GM19035 (cell line): ENCODE measurements around the gene PTPRD.

ENCODE experiments used
- ATAC-seq: cut with Tn5 transposase; IDR thresholded peaks from one replicate; pipeline ENCODE4 v1.9.1; 2021; ENCODE audit not compliant: unreplicated experiment

The PTPRD gene

GRCh38 chr9:9645006-9645405 lies 967.8 kb downstream of the PTPRD start:
- ATAC-seq = no peak

GRCh38 chr9:9631284-9631683 lies 981.5 kb downstream of the PTPRD start:
- ATAC-seq = peak; percentile 76

DNA sequence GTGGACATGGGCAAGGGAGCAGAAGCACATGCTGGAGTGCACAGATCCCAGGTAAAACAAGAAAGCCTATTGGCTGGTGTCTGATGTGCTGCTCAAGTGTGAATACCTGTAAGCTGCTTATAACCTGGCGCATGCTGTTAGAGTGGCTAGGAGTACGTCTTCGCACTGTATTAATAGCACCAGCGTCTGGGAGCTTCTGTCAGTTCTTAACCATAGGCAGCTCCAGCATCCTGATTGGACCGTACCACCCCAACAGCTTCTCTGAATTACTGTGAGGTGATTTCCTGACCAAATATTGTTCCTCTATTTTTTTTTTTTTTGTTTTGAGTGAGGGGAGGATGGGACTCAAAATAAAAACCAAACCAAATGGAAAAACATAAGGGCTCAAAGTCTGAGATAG lies 987.6 kb downstream of the PTPRD start:
- peak; percentile 51 for ATAC-seq

GRCh38 chr9:9623506-9623905 lies 989.3 kb downstream of the PTPRD start:
- no peak for ATAC-seq

DNA sequence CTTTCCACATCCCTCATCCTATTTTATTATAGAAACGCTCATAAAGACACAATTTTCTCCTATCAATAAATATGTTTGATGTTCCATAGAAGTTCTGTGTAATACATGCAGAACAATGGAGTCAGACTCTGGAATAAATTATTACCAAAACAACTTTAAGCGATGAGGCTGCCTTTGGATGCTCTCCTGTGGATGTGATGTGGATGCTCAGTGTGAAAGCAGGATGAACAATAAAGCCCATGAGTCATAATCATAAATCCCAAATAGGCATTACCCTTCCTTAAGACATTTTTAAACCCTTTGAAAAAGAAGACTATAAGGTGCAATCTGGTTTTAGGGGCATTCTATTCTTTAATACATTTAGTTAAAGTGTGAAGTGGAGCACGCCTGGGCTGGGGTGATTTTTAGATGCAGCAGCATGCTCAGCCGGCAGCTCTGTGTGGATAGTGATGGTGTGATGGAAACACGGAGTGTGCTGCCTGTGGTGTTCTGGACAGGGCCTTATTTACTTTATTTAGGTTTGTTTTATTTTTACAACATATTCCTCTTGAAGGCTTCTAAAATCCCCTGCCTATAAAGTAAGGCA lies 991.4 kb downstream of the PTPRD start:
- ATAC-seq = no peak

DNA sequence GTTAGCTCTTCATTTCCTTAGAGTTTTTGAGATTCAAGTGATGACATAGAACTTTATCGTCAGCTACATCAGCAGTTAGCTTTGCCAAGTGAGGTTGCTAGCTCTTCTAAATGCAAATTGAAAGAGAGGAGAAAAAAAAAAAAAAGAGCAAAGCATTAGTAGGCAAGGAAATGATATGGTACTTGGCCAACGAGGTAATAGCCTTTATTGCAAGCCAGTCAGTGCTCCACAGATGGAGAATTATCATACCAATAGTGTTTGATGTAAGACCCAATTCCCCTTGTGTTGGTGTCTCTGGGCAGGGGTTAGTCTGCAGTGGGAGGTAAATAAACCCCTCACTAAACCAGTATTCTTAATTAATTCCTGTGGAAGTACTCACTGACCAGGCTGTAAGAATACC lies 992.1 kb downstream of the PTPRD start:
- ATAC-seq = no peak

GRCh38 chr9:9615086-9615485 lies 997.7 kb downstream of the PTPRD start:
- ATAC-seq = no peak

DNA sequence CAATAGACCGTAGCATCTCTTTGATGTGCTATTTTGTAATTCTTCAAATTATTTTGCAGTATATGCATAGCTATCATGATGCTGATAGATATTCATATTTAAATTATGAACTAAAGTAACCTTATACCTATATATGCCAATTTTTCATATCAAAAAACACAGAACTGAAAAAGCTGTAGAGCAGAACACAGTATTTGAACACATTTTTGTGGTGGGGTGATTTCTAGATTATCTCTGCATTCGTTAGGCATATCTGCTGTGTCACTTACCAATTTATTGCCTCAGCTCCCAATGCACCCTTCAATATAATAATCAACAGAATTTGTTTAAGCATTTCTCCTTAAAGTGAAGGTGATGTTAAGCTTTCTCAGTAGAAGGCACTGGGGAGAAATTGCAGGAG lies 998.2 kb downstream of the PTPRD start:
- ATAC-seq = no peak

- ATAC-seq = peak; percentile 54
Observed at GRCh38 chr9:9612755-9613154, 1000.0 kb downstream of the PTPRD start.

DNA sequence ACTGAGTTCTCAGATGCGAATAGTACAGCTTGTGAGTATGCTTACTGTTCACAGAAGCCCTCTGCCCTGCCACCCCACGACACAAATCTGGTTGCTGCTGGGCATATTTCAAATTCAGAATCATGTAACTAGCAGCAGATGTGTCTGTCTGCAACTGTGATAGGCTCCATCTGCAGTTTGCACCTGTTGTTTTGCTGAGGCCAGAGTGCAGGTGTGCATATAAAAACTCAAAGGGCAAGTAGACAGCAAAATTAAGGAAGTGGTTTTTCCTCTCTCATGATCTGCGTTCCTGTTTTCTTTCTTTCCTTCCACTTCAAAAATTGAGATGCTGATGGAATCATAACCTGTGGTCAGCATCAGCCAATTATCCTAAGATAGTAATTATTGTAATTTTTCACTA lies 1000.5 kb downstream of the PTPRD start:
- ATAC-seq = peak; percentile 85

- ATAC-seq = no peak
Observed at GRCh38 chr9:9605681-9606080, 1007.1 kb downstream of the PTPRD start.

- ATAC-seq = no peak
Observed at GRCh38 chr9:9603345-9603744, 1009.5 kb downstream of the PTPRD start.

- ATAC-seq = no peak
Observed at GRCh38 chr9:9598723-9599122, 1014.1 kb downstream of the PTPRD start.

DNA sequence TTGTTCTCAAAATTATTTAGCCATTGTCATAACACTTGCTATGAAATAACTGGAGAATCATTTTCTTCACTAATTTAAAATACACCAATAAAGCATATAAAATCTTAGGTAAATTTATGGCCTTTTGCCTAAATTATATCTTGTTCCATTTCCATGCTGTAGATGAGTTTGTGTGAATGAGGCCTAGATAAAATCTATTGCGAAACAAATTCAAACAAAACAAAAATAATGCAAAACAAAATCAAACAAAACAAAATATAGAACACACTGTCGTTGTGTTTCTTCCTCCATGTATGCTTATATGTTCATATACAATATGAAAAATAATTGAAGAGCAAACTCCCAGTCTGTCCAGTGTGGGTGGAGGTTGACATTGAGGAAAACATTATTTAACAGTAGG lies 1020.7 kb downstream of the PTPRD start:
- ATAC-seq = no peak

- no peak for ATAC-seq
Observed at GRCh38 chr9:9585920-9586319, 1026.9 kb downstream of the PTPRD start.

GRCh38 chr9:9574080-9574479 lies 1038.7 kb downstream of the PTPRD start:
- ATAC-seq = no peak

- no peak for ATAC-seq
Observed at GRCh38 chr9:9565700-9566099, 1047.1 kb downstream of the PTPRD start.

GRCh38 chr9:9563817-9564216 lies 1049.0 kb downstream of the PTPRD start:
- no peak for ATAC-seq

GRCh38 chr9:9560382-9561035 lies 1052.3 kb downstream of the PTPRD start:
- no peak for ATAC-seq

DNA sequence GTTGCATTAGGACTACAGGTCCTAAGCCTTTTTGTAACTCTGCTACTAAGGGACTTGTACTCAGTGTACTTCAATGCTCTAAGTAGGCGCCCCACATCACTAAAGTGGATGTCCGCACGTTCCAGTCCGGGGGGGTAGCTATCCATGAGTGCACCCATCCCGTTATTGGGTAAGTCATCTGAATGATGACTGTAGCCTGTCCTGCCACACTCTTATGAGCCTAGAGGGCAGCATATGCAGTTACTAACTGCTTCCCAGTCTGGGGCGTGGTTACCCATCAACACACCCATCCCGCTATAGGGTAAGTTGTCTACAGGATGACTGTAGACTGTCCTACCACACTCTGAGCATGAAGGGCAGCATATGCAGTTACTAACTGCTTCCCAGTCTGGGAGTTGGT lies 1053.9 kb downstream of the PTPRD start:
- no peak for ATAC-seq

DNA sequence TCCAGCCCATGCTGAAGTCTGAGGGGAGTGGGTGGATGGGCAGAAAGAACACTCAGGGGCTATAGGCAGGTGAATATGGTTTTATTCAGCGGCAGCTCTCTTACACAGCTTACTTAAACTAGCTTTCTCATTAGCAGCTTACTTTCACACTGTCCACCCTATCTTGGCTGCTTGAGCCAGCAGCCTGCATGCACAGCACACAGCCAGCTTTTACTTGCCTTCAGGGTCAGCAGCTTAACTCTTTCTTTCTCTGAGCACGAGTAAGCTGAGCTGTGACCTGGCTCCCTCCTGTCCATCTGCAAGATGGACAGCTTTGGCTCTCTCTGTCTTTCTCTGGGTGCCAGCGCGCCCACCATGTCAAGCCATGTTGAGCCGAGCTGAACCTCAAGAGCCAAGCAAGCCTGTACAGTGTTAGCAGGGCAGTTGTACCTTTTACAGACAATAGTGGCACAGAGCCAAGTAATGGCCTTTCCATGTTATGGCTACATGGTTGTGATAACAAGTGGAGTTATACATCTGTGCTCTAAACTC lies 1054.9 kb downstream of the PTPRD start:
- ATAC-seq = no peak

DNA sequence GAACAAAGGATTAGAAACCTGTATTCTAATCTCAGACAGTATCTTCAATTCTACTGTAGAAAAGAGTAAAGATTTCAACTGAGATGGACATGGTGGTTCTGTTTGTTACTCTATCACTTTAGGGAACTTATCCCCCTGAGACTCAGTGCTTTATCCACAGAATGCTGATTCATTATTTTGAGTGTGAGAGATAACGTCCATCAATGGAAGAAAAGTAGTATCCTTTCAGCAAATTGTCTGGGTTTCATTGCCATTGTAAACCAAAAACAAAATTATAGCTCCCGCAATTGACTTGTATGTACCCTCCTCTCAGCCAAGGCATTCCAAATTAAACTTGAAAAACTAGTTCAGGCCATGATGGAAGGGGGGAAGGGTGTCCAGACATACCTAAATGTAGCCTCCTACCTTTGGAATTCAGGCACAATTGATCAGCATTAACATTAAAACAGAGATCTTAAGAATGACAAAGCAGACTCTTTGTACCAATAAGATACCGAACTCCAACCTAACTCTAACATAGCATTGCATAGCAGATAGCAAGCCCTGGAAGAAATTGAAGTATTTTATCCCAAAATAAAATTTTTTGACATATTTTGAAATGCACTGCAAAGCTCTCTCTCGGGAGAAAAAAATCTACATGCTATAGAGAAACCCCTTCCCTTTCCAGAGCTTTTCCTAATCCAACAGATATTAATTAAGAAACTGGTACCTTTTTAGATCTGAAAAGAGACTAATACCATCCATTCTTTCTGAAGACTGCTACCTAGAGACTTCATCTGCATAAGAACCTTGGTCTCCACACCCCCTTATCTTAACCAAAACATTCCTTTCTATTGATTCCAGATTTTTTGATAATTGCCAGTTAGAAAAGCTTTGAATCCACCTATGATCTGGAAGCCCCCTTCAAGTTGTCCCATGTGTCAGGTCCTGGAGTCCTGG lies 1055.7 kb downstream of the PTPRD start:
- ATAC-seq = no peak
